Activated gamma-delta T cell treated with Interleukin-2 at 50 U/mL for 16 hours (primary cell): Measurements from ENCODE around the gene DNAJC18.
"Not testable (repeated sequence)": the region's sequence is repeated elsewhere in the genome, so short reads cannot be mapped to it uniquely, and the experiment has no call there.

Experiments used
- DNase-seq: peaks from one replicate; pipeline ENCODE4 v3.0.0-alpha.2; 2020

Gene DNAJC18

GRCh38 chr5:139439013-139439903, at the start of gene DNAJC18:
Gene DNAJC18, minus strand, starts transcription at chr5:139439525. Its CDS starts 80 bp downstream, at chr5:139439445.
- DNase-seq, result peak; percentile 84

- no peak for DNase-seq
Measured at GRCh38 chr5:139488260-139488659, 48.9 kb upstream of the DNAJC18 start.

- DNase-seq, result no peak
Measured at GRCh38 chr5:139486201-139486600, 46.9 kb upstream of the DNAJC18 start.

DNA sequence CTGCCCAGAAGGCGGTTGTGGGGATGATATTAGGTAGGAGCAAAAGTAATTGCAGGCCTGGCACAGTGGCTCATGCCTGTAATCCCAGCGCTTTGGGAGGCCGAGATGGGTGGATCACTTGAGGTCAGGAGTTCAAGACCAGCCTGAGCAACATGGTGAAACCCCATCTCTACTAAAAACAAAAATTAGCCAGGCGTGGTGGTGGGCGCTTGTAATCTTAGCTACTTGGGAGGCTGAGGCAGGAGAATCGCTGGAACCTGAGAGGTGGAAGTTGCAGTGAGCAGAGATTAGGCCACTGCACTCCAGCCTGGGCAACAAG, 43.5 kb upstream of the DNAJC18 start:
- DNase-seq, result not testable (repeated sequence)

DNA sequence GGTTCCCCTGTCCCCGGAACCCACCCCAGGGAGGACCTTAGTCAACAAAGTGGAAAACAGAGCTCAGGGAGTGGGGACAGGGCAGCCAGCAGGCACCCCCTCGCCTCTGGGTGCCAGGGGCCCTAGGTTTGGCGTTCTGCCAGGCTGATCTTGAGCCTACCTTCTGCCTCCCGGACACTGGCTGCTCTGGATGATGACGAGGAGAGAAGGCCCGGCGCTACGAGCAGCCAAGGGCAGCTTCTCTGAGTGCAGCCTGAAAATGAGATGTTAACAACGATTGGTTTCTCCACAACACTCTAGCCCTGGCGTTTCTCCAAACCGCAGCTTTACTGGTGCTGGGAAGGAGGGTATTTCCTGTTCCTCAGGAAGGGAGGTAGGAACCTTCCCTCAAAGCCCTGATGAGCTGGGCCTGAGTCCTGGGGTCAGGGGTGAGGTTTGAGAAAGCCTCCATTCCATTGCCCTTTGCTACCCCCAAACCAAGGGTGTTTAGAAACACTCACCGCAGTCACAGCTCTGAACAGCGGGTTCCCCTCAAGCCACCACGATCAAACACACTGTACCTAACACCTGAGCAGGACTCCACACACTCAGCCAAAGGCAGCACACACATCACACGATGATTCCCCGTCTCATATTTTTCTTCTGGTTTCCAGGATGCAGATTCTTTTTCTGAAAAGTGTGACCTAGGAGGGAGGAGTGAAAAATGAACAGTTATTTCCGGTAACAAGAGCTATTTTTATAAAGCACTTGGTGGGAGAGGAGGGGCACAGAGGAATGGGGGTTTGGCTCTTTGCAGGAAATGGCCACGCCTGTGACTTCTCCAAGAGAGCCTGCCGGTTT, 42.9 kb upstream of the DNAJC18 start, which contains the start of gene STING1:
Gene STING1, minus strand, starts transcription at position 709 of the 840 bp plus-strand sequence. CDS start 1,054 bp downstream, outside the sequence.
- DNase-seq, result peak; percentile 62

GRCh38 chr5:139481580-139482049, 42.3 kb upstream of the DNAJC18 start:
- DNase-seq, result no peak

GRCh38 chr5:139481122-139481533, 41.8 kb upstream of the DNAJC18 start:
- no peak for DNase-seq

DNA sequence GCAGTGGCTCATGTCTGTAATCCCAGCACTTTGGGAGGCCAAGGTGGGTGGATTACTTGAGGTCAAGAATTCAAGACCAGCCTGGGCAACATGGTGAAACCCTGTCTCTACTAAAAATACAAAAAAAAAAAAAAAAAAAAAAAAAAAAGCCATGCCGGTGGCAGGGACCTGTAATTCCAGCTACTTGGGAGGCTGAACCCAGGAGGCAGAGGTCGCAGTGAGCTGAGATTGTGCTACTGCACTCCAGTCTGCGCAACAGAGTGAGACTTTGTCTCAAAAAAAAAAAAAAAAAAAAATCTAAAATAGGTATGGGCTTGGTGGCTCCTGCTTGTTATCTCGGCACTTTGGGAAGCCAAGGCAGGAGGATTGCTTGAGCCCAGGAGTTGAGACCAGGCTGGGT, 40.4 kb upstream of the DNAJC18 start:
- DNase-seq, result not testable (repeated sequence)

GRCh38 chr5:139478657-139479423, 39.5 kb upstream of the DNAJC18 start:
- not testable (repeated sequence) for DNase-seq

GRCh38 chr5:139475865-139476617, 36.7 kb upstream of the DNAJC18 start:
- DNase-seq, result no peak

DNA sequence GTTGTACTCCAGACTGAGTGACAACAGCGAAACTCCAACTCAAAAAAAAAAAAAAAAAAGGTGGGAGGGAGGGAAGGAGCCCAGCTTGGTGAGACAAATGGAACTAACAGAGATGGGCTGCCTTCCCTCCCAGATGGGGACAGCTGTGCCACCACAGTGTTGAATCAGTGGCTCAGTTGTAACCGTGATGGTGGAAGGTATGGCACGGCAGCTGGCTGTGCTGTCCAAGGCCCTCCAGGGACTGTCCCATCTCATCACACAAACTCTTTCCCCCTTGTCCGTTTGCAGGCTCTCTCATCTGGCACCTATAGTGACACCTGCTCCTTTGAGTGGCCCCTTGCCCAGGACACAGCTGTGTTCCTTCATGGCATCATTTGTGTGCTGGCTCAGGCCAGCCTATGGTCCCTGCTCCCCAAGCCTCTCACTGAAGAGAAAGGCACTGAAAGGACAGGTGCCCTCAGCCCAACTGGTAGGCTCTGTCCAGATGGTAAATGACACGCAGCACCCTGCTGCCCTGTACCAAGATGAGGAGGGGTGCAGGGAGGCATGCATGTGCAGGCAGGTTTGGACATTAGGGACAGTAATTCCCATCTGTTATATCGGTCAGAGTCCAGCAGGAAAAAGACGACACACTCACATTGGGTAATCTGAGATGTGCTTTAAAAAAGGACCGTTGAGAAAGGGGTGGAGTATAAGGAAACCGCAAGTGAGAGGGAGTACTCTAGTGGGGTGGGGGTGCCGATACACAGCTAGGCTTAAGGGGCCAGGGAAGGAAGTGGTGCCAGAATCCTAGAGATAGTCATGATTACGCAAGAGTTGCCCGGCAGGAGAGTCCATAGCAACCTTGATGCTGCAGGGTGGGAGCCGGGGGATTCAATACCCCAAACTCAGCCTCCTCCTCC, 35.8 kb upstream of the DNAJC18 start:
- no peak for DNase-seq

DNA sequence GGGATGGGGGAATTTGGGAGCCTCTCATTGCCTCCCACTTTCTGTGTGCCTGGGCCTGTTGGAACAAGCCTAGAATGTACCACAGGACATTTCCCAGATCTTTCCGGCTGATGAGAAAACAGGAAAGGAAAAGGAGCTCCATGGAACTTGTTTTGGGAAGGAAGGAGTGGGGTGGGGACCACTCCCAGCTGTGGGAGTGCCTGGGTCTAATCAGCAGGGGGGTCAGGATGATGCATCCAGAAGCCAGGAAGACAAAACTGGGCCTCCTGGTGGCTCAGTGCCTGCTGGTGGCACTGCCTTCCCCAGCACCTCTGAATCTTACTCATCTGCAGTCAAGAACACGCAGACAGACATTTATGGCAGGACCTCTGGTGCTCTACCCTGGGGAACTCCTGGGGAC, 34.2 kb upstream of the DNAJC18 start:
- DNase-seq, result no peak

DNA sequence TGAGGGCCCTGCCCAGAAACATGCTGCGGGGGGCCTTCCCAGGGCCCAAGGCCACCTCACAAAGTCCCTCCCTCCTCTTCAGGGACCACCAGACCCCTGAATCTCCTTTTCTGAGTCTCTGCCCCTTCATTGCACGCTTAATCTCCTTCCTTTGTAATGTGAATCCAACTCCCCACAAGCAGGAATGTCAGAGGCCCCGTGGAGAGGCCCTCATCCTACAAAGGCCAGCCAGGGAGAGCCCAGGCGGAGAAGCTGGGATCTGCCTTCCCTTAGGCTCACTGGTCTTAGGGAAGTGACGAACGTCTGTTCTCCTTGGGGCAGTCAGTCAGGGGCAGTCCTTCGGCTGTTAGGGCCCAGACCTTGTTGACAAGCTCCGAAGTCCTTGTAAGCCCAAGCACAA, 33.8 kb upstream of the DNAJC18 start:
- DNase-seq, result no peak

- DNase-seq, result no peak
Measured at GRCh38 chr5:139472386-139473030, 33.2 kb upstream of the DNAJC18 start.

GRCh38 chr5:139470821-139471300, 31.5 kb upstream of the DNAJC18 start, which contains the start of gene SMIM33:
Gene SMIM33, plus strand, starts transcription at chr5:139471004. Its CDS starts 118 bp downstream, at chr5:139471122.
- no peak for DNase-seq

DNA sequence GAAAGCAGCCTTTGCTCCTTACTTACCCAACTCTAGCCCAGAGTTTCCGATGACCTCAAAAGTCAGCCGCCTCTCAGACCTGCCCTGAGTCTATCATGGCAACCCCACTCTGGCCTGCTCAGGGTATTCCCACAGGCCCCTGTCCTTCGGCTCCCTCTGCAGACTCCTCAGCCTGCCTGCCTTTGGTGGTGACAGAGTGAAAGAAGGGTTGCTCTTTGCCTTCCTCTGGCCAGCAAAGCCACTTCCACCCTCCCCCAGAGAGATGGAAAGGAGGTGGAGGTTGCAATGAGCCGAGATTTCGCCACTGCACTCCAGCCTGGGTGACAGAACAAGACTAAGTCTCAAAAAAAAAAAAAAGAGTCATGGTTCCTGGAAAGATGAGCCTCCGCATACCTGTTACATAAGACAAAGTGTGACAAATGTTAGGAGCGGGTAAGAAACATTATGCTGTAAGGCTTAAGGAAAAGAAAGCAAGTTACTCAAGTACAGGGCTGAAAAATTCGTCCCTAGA, 29.2 kb upstream of the DNAJC18 start:
- DNase-seq, result no peak

DNA sequence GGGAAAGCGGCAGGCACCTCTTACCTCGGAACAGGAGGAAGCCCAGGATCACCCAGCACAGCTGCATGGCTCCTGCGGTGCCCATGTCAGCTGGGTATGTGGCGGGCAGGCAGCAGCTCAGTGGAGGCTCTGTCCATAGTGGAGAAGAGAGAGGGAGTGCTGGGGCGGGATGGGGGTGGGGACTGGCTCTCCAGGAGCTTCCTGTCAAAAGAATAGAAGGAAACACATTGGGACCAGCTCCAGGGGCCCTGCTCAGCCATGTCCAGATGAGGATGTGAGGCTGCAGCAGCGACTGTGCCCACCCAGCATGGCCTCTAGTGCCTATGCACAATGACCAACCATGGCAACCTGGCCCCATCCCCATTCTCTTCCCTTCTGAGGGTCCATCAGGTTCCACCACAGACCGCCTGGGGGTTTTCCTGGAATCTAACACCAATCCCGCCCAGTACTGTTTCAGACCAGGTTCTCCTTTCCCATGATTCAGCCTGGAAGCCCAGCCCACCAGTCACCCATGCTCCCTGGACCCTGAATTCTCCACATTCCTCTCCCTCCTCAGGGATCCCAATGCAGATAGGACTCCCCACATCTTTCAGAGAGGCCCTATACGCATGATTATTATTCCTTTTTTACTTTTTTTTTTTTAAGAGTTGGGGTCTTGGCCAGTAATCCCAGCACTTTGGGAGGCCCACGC, 23.4 kb upstream of the DNAJC18 start, which contains the start of gene ECSCR:
Gene ECSCR, minus strand, starts transcription at position 158 of the 691 bp plus-strand sequence. Its CDS starts 73 bp downstream, at position 85.
- DNase-seq, result no peak

- no peak for DNase-seq
Measured at GRCh38 chr5:139461698-139462097, 22.4 kb upstream of the DNAJC18 start.

- DNase-seq, result no peak
Measured at GRCh38 chr5:139461176-139461575, 21.9 kb upstream of the DNAJC18 start.
